Type B pancreatic cell (in vitro differentiated cells): Measurements from ENCODE around the gene TIMD4. TPM values are rescaled to one million over a fixed set of nuclear protein-coding genes. Genes with fewer than 3 reads are reported as not detected.

Source experiments
- DNase-seq: peaks from one replicate; pipeline ENCODE4 v3.0.0; 2021; ENCODE audit warnings: mixed read lengths; ENCODE audit not compliant: unreplicated experiment; ENCODE audit errors: extremely low spot score
- H3K27ac Mint-ChIP-seq: 2 replicates; pipeline ENCODE4 v1.8.0; 2021; ENCODE audit warnings: mild to moderate bottlenecking, mixed read lengths
- H3K27me3 Mint-ChIP-seq: 2 replicates; pipeline ENCODE4 v1.8.0; 2021; ENCODE audit warnings: mixed read lengths
- H3K36me3 Mint-ChIP-seq: 2 replicates; pipeline ENCODE4 v1.8.0; 2021; ENCODE audit warnings: mixed read lengths
- H3K4me1 Mint-ChIP-seq: one replicate; pipeline ENCODE4 v1.8.0; 2021; ENCODE audit warnings: mixed read lengths; ENCODE audit not compliant: unreplicated experiment
- H3K4me3 Mint-ChIP-seq: 2 replicates; pipeline ENCODE4 v1.8.0; 2021; ENCODE audit warnings: mild to moderate bottlenecking, mixed read lengths
- H3K9me3 Mint-ChIP-seq: 2 replicates; pipeline ENCODE4 v1.8.0; 2021; ENCODE audit warnings: mixed read lengths
- total RNA-seq: library from RNA; stranded (reverse); gene quantifications from 2 replicates; pipeline ENCODE4 v1.2.1, GENCODE V29; 2021; ENCODE audit warnings: low replicate concordance
- TF ChIP-seq, protein P1 (sequence below): fragments of 200-600 bp; sonication (generic); conservative IDR thresholded peaks from 2 replicates; pipeline ENCODE4 v1.5.0; 2021; ENCODE audit warnings: antibody characterized with exemption, mild to moderate bottlenecking

The TIMD4 gene
- total RNA-seq, 1 donor from 2014 or later, result not detected

DNA sequence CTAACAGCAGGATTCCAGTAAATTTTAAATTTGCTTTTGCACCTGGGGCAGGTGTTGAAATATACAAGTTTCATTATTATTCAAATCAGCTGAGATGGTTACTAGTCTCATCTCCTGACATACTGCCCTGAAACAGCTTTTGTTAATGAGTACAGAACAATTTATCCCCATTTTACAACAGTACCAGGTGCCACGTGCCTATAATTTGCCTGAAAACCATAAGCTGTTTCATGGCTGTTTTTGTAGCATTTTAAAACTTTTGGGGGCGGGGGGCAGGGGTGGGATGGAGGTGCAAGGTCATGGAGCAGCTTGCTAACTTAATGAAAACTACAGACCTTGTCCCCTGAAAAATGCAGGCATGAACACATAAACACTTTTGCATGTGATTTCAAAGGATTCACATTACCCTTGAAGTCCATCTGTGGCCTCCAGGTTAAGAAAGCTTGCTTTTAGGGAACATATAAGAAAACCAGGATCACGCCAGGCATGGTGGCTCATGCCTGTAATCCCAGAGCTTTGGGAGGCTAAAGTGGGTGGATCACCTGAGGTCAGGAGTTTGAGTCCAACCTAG is 42.1 kb downstream of the TIMD4 start:
- H3K27me3 Mint-ChIP-seq, result no peaks in the 10 kb centered on the region
- no peak for DNase-seq
- TF ChIP-seq, protein P1, sequence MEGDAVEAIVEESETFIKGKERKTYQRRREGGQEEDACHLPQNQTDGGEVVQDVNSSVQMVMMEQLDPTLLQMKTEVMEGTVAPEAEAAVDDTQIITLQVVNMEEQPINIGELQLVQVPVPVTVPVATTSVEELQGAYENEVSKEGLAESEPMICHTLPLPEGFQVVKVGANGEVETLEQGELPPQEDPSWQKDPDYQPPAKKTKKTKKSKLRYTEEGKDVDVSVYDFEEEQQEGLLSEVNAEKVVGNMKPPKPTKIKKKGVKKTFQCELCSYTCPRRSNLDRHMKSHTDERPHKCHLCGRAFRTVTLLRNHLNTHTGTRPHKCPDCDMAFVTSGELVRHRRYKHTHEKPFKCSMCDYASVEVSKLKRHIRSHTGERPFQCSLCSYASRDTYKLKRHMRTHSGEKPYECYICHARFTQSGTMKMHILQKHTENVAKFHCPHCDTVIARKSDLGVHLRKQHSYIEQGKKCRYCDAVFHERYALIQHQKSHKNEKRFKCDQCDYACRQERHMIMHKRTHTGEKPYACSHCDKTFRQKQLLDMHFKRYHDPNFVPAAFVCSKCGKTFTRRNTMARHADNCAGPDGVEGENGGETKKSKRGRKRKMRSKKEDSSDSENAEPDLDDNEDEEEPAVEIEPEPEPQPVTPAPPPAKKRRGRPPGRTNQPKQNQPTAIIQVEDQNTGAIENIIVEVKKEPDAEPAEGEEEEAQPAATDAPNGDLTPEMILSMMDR, result no peak
- no peaks in the 10 kb centered on the region for H3K4me1 Mint-ChIP-seq
- no peaks in the 10 kb centered on the region for H3K9me3 Mint-ChIP-seq
- H3K36me3 Mint-ChIP-seq, result no peaks in the 10 kb centered on the region
- H3K27ac Mint-ChIP-seq, result no peak overlapping the region
- no peak overlapping the region for H3K4me3 Mint-ChIP-seq

DNA sequence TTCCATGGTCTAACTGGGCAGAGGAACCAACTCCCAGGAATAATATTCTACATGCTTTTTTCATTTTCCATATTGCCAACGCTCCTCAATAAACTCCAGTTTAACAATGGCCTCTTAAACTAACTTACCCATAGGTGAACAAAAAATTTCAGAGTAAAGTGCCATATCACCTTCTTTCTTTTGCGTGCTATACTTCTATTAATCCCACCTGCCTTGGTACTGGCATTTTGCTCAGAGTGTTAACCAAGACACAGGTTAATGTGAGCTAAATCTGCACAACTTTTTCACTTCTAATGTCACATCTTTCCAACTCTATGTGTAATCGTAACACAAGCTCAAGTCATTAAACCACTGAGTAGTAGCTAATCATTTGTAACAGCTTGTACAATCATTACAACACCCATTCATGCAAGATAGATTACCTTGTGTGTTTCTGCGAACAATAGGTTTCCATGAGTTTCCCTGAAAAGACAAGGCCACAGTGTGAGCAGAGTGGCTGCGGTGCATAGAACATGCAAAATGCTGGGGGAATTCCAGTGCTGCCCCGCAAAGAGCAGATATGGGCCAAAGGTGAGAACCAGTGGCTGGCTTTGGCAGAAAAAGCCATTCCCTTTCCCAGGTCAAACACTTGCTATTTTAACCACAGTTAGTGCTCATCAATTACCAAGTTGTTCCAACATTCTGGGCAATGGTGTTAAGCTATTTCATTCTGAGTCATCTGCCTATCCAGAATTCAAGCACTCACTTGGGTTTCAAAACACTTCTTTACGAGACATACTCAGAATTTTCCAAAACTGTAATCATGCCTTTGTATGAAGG is 42.8 kb downstream of the TIMD4 start:
- no peaks in the 10 kb centered on the region for H3K36me3 Mint-ChIP-seq
- no peak overlapping the region for H3K27ac Mint-ChIP-seq
- no peak for DNase-seq
- TF ChIP-seq, protein P1, result no peak
- H3K4me1 Mint-ChIP-seq, result no peaks in the 10 kb centered on the region
- no peaks in the 10 kb centered on the region for H3K27me3 Mint-ChIP-seq
- H3K4me3 Mint-ChIP-seq, result no peak overlapping the region
- H3K9me3 Mint-ChIP-seq, result no peaks in the 10 kb centered on the region

DNA sequence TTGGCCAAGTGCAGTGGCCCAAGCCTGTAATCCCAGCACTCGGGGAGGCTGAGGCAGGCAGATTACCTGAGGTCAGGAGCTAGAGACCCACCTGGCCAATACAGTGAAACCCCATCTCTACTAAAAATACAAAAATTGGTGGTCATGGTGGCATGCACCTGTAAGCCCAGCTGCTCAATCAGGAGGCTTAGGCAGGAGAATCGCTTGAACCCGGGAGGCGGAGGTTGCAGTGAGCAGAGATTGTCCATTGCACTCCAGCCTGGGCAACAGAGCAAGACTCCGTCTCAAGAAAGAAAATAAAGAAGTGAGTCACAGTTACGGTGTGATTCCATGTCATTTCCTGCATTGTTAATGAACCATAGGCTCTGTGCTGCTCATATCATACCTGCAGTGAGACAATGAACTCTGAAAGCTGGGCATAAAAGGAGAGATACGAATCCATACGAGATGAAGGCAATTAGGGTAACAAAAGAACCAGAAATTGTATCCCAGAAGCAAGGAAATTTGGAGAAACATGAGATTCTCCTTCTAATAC is 44.6 kb downstream of the TIMD4 start:
- H3K4me3 Mint-ChIP-seq, result no peak overlapping the region
- TF ChIP-seq, protein P1, result no peak
- no peak overlapping the region for H3K27ac Mint-ChIP-seq
- DNase-seq, result no peak
- H3K27me3 Mint-ChIP-seq, result no peaks in the 10 kb centered on the region
- no peaks in the 10 kb centered on the region for H3K9me3 Mint-ChIP-seq
- H3K36me3 Mint-ChIP-seq, result no peaks in the 10 kb centered on the region
- H3K4me1 Mint-ChIP-seq, result peaks cover 6% of the 10 kb centered on the region

DNA sequence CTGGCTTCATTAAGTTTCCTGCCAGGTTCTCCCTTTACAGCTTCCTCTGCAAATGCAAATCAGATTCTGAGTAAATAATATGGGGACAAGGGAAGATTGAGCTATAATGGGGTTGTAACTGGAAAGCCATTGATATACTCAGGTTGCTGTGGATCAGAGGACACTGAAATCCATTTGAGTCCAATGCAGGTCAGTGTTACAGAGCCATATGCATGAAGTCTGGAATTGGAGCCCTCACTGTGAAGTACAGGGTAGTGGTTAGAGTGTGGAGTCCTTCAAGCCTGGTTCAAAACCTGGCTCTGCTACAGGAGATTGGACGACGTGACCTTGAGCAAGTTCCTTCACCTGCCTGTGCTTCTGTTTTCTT is 48.7 kb downstream of the TIMD4 start:
- TF ChIP-seq, protein P1, result no peak
- Mint-ChIP-seq H3K9me3 (no peaks in the 10 kb centered on the region), H3K36me3 (no peaks in the 10 kb centered on the region), H3K27ac (no peak overlapping the region), H3K4me1 (peaks cover 6% of the 10 kb centered on the region), H3K27me3 (peaks cover 9% of the 10 kb centered on the region), H3K4me3 (no peak overlapping the region)
- no peak for DNase-seq

DNA sequence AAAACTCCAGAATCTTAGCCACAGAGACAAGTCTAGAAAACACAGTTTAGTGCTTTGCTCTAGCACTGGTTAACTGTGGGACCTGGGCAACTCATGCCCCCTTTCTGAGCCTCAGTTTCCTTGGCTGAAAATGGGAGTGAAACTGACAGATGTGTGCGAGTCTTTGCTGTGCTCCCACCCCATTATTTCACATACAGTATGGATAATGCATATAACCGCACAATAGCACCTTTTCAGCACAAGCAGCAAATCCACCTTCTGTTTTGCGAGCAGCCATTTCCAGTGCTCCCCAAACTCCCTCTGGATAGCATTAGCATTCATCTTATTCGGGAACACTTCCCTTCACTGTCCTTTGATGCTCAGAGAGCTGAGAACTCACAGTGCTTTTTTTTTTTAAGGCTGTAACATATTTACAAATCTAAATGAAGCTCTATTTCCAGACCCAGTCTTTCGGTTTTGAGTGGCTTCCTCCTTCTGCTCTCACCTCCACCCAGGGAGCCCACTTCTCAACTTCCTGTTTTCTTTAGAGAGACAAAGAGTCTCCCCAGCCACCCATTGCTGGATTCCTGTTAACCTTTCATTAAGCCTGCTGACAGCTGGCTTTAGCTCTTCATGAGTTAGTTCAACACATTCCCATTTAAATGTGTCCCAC is 49.2 kb downstream of the TIMD4 start:
- no peak overlapping the region for H3K27ac Mint-ChIP-seq
- H3K4me1 Mint-ChIP-seq, result peaks cover 6% of the 10 kb centered on the region
- DNase-seq, result no peak
- peaks cover 9% of the 10 kb centered on the region for H3K27me3 Mint-ChIP-seq
- no peak overlapping the region for H3K4me3 Mint-ChIP-seq
- no peaks in the 10 kb centered on the region for H3K9me3 Mint-ChIP-seq
- TF ChIP-seq, protein P1, result no peak
- no peaks in the 10 kb centered on the region for H3K36me3 Mint-ChIP-seq
